ENCODE measurements around the gene CAMK2D.

Gene CAMK2D

DNA sequence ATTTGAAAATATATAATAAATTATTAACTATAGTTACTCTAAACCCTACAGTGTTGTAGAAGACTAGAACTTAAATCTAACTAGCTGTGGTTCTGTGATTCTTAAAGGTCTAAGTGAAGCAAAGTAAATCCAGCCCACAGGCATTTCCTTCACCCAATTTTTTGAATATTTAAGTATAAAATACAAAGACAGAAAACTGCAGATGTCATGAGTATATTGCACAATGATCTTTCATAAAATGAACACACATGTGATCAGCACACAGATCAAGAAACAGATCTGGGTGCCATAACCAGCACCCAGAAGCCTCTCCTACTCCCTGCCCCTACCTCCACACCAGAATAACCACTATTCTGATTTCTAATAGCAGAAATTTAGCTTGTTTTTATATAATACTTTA, 82.9 kb downstream of the CAMK2D start:
- no peak for DNase-seq (ENCODE audit: low read depth, low spot score)
- ChIA-PET POLR2A (no interaction called here), CTCF (interaction anchor here (1.1 to 2.1 kb wide), 2 partner anchors 10 to 131 kb away, joined by 3 to 7 read pairs; no protein-coding TSS in a partner anchor)
- TF ChIP-seq, protein P1, sequence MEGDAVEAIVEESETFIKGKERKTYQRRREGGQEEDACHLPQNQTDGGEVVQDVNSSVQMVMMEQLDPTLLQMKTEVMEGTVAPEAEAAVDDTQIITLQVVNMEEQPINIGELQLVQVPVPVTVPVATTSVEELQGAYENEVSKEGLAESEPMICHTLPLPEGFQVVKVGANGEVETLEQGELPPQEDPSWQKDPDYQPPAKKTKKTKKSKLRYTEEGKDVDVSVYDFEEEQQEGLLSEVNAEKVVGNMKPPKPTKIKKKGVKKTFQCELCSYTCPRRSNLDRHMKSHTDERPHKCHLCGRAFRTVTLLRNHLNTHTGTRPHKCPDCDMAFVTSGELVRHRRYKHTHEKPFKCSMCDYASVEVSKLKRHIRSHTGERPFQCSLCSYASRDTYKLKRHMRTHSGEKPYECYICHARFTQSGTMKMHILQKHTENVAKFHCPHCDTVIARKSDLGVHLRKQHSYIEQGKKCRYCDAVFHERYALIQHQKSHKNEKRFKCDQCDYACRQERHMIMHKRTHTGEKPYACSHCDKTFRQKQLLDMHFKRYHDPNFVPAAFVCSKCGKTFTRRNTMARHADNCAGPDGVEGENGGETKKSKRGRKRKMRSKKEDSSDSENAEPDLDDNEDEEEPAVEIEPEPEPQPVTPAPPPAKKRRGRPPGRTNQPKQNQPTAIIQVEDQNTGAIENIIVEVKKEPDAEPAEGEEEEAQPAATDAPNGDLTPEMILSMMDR (IDR thresholded peaks at IDR 0.05; ENCODE audit: insufficient read depth, low read length, missing control alignments), result no peak
- H3K4me3 ChIP-seq (ENCODE audit: low read depth, low read length), result no peak overlapping the region

DNA sequence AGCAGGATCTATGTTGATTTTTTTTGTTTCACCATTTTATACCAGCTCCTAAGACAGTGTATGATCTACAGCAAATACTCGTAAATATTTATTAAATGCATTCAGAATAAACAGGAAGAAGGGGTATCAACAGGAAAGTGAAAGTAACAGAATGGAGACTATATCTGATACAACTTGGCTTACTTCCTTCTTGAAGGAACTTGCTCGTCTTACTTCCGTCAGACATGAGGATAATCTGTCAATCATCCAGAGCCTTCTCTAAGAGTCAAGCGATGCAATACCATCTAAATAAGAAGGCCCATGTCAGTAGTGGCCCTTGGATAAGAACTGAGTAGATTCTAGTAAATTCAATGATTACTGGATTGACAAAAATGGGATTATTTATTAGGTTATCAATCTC, 84.2 kb downstream of the CAMK2D start:
- CTCF ChIA-PET, result interaction anchor here (1.1 to 2.1 kb wide), 3 partner anchors 12 to 130 kb away, joined by 3 to 7 read pairs (median 3); no protein-coding TSS in a partner anchor
- H3K4me3 ChIP-seq (ENCODE audit: low read depth, low read length), result no peak overlapping the region
- POLR2A ChIA-PET, result no interaction called here
- DNase-seq (ENCODE audit: low read depth, low spot score), result no peak
- TF ChIP-seq, protein P1 (IDR thresholded peaks at IDR 0.05; ENCODE audit: insufficient read depth, low read length, missing control alignments), result no peak

DNA sequence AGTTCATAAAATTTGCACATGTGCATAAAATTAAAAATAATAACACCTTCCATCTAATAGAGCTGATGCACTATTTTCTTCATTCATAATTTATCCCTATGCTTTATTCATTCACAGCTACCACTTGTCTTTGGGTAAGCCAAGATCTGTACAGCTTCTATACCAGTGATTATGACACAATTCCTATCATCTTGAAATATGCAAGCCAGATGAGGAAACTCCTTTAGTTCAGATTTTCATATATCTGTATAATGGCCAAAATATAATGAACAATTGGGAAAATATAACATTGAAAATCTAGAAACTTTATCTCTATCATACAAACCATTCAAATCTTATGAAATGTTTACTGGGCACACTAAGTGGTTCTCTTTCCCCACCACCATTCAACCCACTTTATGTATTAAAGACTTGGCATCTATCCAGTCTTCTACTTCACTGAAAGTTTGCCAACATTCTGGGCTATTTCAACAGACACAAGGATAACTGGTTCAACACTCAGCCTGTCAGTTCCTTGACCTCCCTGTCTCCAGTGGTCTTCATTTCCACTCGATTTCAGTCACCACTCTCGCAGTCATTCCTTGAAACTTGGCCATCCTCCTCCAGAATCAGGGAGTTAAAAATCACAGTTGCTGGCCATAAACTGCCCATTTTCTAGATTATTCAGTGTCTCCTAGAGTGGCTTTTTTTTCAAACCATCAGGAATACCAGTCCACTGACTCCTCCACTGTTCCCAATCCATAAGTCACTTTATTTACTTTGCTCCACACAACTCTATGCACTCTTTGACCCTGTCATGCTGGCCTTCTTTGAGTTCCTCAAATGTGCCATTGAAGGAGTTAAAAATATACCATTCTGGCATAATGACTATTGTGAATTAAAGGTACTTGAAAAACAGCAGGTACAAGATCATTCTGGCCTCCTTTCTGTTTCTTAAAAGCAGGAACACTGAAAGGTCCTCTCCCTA, 85.5 kb downstream of the CAMK2D start:
- H3K4me3 ChIP-seq (ENCODE audit: low read depth, low read length), result no peak overlapping the region
- no peak for DNase-seq (ENCODE audit: low read depth, low spot score)
- ChIA-PET POLR2A (no interaction called here), CTCF (no interaction called here)
- TF ChIP-seq, protein P1 (IDR thresholded peaks at IDR 0.05; ENCODE audit: insufficient read depth, low read length, missing control alignments), result no peak

DNA sequence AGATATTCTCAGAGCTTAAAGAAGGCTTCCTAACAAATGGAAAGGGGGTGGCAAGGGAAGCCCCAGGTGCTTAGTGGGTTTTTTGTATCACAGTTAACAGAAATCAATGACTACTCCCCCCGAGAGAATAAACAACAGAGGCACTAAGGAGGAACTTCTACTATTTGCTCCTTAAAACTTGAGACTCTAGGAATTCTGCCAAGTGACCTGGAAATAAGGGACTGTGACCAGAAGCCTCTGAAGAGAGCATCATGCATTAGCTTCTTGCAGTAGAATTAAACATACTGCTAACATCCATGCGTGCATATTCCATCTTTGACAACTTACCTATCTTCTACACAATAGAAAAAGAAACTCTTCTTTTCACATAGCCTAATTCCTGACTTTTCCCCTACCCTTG, 86.8 kb downstream of the CAMK2D start:
- TF ChIP-seq, protein P1 (IDR thresholded peaks at IDR 0.05; ENCODE audit: insufficient read depth, low read length, missing control alignments), result no peak
- DNase-seq (ENCODE audit: low read depth, low spot score), result no peak
- POLR2A ChIA-PET, result no interaction called here
- CTCF ChIA-PET, result interaction anchor here (1.5 kb wide), 1 partner anchor 127 kb away, joined by 4 read pairs; no protein-coding TSS in a partner anchor
- H3K4me3 ChIP-seq (ENCODE audit: low read depth, low read length), result no peak overlapping the region

DNA sequence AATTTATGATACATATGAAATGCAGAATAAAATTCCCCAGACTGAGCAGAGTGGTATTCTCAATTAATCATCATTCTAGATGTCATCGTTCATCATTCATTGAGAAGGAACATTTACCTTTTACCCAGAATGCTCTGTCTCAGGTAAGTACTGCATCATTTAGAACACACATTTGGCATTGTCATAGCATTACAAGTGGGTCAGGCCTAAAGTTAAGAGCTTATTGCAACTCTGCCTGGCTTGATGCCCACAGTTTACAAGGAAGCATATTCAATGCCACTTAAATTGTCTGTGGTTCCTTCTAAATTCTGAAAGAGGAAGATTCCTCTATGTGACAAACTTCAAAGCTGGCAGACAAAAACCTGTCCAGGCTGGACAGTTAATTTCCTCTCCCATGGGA, 87.3 kb downstream of the CAMK2D start:
- POLR2A ChIA-PET, result no interaction called here
- no peak overlapping the region for H3K4me3 ChIP-seq (ENCODE audit: low read depth, low read length)
- no peak for DNase-seq (ENCODE audit: low read depth, low spot score)
- CTCF ChIA-PET, result interaction anchor here (1.5 kb wide), 1 partner anchor 126 kb away, joined by 4 read pairs; no protein-coding TSS in a partner anchor
- TF ChIP-seq, protein P1 (IDR thresholded peaks at IDR 0.05; ENCODE audit: insufficient read depth, low read length, missing control alignments), result no peak

DNA sequence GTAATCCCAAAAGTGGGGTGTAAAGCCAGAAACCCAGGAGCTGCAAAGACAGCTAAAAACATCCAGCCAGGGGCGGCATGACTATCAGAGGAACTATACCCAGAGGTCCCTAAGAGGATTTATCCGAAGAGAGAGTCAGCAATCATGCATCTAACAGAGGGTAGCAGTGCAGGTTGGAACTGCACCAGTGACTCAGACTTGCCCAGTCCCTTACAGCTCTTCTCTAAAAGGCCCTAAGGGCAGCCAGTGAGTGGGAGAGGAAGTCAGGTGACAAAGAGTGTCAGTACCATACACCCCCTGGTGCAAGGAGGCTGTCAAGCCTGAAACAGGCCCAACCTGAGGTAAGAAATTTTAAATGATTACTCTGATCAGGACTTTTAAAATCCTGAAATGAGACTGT, 88.1 kb downstream of the CAMK2D start:
- no peak for DNase-seq (ENCODE audit: low read depth, low spot score)
- TF ChIP-seq, protein P1 (IDR thresholded peaks at IDR 0.05; ENCODE audit: insufficient read depth, low read length, missing control alignments), result no peak
- CTCF ChIA-PET, result interaction anchor here (1.2 kb wide), 1 partner anchor 278 kb away, joined by 3 read pairs; no protein-coding TSS in a partner anchor
- no peak overlapping the region for H3K4me3 ChIP-seq (ENCODE audit: low read depth, low read length)
- POLR2A ChIA-PET, result no interaction called here
